ENCODE data around the gene ZDHHC21.

Gene ZDHHC21

DNA sequence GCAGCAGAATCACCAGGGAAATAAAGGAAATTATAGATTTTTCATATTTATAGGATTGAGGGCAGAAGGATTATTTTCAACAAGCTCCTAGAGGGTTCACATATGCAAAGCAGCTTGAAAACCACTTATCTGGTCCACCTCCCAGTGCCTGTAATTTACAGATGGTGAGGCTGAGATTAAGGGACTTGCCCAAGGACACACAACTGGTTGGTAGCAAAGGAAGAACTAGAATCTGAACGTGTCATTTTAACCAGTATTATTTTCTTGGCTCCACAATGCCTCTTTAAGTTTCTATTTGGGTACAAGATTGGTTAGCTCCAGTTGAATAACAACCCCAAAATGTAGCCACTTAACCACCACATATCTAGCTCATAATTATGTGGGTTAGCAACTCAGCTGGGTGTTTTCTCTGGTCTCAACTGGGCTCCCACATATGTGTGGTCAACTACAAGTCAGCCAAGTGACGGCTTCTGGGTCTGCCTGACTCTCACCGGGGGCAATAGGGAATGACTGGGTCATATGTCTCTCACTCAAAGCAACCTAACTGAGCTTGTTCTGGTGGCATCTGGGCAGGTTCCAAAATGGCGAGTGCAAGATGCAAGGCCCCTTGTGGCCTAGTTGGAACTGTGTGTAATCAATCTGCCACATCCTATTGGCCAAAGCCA is 127.7 kb downstream of the ZDHHC21 start:
- no peak overlapping the region for H3K4me3 ChIP-seq (replicated peaks; ENCODE audit: low read depth, low read length)
- TF ChIP-seq, protein P1, sequence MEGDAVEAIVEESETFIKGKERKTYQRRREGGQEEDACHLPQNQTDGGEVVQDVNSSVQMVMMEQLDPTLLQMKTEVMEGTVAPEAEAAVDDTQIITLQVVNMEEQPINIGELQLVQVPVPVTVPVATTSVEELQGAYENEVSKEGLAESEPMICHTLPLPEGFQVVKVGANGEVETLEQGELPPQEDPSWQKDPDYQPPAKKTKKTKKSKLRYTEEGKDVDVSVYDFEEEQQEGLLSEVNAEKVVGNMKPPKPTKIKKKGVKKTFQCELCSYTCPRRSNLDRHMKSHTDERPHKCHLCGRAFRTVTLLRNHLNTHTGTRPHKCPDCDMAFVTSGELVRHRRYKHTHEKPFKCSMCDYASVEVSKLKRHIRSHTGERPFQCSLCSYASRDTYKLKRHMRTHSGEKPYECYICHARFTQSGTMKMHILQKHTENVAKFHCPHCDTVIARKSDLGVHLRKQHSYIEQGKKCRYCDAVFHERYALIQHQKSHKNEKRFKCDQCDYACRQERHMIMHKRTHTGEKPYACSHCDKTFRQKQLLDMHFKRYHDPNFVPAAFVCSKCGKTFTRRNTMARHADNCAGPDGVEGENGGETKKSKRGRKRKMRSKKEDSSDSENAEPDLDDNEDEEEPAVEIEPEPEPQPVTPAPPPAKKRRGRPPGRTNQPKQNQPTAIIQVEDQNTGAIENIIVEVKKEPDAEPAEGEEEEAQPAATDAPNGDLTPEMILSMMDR (IDR thresholded peaks at IDR 0.05; ENCODE audit: low read depth, low read length, missing control alignments), result no peak
- no peak for DNase-seq (ENCODE audit: extremely low read depth, low read depth)

DNA sequence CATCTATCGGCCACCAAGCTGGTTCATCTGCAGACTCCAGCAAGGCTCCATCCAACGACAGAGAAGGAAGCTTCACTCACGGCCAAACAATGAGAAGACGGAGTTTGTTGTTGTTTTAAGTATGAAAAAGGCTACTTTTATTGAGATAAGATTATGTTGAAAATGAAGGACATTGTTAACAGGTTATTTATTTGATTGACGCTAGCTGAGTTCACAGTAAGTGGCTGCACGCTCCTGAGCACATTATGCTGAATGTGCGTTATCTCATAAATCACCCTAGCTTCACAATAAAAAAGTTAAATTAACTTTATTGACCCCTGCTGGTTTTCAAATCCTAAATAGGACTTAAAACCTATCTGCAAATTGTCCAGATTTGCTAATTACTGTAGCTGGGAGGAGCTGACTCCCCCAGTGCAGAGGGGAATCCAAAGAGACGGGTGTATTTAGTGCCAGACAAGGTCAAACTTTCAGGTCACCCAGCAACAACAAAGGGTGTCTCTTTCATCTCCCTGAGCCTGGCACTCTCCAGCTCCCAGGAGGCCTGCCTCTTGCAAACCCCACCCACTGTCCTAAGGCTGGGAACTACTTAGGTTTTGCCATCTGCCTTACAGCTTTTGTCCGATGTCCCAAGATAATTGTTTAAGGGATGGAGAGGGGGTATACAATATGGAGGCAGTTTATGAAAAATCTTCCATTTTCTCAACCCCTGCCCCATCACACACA is 129.2 kb downstream of the ZDHHC21 start:
- TF ChIP-seq, protein P1 (IDR thresholded peaks at IDR 0.05; ENCODE audit: low read depth, low read length, missing control alignments), result no peak
- H3K4me3 ChIP-seq (replicated peaks; ENCODE audit: low read depth, low read length), result no peak overlapping the region
- no peak for DNase-seq (ENCODE audit: extremely low read depth, low read depth)

DNA sequence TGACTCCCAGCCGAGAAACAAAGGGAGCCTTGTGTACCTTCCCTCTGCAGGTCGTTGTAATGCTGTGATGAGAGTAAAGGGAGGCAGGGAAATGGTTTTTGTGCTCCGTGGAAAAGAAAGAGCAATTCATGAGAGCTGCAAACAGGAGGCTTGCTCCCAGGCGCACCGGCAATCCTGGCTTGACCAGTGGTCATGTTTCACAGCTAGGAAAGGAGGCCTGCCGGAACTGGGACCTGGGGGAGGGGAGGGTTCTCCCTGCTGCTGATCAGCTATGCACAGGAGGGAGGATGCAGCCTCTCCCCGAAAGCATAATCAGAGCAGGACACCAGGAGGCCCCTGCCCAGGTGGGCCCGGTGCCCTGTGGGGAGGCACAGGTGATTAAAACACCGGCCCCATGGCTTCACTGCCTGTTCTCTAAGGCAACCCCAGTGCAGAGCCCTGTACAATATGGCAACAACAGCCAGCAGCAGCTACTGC is 131.3 kb downstream of the ZDHHC21 start:
- H3K4me3 ChIP-seq (replicated peaks; ENCODE audit: low read depth, low read length), result no peak overlapping the region
- DNase-seq (ENCODE audit: extremely low read depth, low read depth), result no peak

More for the DNA sequence above, 131.3 kb downstream of the ZDHHC21 start:
- TF ChIP-seq, protein P1 (IDR thresholded peaks at IDR 0.05; ENCODE audit: low read depth, low read length, missing control alignments), result no peak

All from HFF-Myc (cell line).